ENCODE data around the gene PILRA.
A peak's percentile ranks its signal among the peaks of the same experiment; 100 is the strongest.

PILRA gene

DNA sequence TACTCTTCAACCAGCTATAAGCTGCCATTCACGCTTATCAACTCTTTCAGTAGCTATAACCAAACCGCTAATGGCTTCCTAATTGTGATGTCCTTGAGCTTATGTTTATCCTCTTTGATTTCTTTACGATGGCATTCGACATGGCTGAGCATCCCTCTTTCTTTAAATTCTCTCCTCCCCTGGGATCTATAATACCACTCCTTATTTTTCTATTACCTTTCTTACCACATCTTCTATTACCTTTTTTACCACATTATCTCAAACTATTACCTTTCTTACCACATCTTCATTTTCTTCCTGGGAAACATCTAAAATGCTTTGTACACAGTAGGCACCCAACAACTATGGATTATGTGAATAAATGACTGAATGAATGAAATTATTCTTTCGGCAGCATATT, 42.2 kb downstream of the PILRA start:
- DNase-seq = no peak

DNA sequence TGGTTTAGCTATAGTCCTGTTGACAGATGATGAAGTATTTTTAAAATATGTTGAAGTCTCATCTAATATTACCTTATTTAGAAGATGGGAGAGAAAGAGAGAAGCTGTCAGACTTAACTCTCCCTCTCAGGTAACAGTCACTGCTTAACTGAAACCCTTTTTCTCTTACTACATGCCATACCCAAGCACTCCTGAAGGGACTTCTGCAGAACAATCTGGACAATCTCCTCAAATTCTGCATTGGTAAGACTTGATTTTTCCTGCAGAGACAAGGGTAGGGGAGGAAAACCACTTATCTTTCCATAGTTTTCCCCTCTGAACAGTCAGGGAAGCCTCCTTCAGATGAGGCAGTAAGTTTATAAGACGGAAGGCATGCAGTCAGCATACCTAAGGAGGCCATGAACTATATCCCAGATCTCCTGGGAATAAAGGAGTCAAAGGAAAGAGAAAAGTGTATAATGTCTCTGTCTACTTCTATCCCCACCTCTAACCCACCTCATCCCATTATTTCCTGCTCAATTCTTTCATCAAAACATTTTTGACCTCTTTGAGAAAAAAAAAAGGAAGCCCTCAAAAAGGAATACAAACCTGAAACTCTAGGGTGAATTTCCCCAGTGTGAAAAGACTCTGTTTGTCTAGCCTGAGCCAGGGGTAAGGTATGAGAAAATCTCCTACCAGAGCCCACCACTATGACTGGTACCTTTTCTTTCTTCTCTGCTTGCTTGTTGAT, 45.8 kb downstream of the PILRA start:
- no peak for DNase-seq

- no peak for DNase-seq
Measured at GRCh38 chr7:100419660-100420226, 46.5 kb downstream of the PILRA start.

- DNase-seq = no peak
Measured at GRCh38 chr7:100423315-100423714, 50.0 kb downstream of the PILRA start.

DNA sequence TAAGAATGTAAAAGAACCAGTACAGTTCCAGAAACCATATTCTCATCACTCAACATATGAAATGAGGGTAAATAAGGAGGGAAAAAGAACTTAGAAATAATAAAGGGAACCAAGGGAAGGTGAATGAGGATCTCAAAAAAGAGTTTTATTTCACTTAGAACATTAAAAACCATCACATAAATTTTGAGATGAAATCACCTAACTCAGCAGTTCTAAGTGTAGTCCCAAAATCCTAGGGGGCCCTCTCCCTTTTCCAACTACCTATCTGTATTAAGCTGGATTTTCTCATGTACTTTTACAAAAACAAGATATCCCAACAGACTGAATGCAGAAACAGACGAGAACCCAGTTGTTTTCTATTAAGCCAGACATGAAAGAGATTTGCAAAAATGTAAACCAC, 52.1 kb downstream of the PILRA start:
- no peak for DNase-seq

DNA sequence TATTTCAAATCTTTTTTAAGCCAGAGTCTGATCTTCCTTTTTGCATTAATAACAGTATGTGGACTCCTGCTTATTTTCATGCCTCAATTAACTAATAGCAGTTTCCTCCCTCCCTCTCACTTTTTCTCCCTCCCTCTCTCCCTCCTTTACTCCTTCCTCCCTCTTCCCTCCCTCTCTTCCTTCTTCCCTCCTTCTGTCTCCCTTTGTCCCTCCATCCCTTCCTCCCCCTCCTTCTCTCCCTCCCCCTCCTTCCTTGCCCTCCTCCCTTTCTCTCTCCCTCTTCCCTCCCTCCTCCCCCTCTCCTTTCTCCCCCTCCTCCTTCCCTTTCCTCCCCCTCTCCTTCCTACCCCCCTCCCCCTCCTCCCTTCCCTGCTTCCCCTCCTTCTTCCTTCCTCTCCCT, 53.2 kb downstream of the PILRA start:
- no peak for DNase-seq

DNA sequence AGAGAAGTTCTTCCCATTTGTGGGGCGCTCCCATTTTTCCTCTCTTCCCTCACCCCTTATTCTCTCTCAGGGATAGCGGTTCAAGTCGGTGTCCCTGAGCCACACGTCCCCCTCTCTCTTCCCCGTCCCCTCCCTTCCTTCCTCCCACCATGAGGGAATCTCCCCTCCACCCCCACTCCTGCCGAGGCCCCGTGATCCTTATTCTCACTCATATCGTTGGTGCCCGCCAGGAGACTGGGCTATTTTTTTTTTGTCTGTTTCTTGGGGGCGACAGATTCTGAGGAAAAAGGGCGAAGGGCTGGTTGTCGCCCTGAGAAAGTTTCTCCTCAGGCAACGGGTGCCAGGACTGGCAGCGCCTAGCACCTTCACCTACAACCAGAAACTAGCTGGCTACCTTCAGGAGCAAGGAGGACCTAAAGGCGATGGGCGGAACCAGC, 54.5 kb downstream of the PILRA start:
- no peak for DNase-seq

DNA sequence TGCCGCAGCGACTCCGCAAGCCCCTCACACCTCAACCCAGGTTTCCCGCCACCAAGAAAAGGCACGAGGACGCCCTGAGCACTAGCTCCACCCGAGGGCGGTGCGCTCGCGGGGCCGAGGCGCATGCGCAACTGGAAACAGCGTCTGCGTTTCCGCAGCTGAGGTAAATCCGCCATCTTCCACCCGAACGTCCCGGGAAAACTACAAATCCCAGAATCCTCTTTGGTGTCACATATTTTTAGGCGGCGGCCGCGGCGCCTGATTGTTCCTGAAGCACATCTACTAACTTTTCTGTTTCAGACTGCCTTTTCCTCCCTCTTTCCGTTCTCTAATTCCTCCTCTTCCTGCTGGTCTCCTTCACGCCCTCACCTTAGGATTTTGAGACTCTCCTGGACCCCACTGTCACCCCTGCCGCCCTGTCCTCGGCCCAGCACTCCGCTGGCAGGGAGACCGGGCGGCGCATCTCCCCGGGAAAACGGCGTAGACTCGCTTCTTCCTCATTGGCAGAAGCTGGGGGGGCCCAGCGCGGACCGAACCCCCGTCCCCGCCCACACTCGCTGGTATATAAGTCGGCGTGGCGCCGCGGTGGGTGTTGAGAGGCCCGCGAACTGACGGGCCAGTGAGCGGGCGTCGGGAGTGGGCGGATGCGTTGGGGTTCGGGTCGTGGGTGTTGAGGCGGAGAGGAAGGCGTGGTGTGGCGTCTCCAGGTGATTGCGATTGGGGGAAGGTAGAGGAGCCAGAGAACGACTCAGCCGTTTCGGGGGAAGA, 55.1 kb downstream of the PILRA start, which contains the start of gene ZCWPW1:
ZCWPW1 (minus strand) TSS at position 505 of the 768 bp plus-strand sequence. CDS start 8,054 bp downstream, outside the sequence.
- DNase-seq = peak; percentile 79

DNA sequence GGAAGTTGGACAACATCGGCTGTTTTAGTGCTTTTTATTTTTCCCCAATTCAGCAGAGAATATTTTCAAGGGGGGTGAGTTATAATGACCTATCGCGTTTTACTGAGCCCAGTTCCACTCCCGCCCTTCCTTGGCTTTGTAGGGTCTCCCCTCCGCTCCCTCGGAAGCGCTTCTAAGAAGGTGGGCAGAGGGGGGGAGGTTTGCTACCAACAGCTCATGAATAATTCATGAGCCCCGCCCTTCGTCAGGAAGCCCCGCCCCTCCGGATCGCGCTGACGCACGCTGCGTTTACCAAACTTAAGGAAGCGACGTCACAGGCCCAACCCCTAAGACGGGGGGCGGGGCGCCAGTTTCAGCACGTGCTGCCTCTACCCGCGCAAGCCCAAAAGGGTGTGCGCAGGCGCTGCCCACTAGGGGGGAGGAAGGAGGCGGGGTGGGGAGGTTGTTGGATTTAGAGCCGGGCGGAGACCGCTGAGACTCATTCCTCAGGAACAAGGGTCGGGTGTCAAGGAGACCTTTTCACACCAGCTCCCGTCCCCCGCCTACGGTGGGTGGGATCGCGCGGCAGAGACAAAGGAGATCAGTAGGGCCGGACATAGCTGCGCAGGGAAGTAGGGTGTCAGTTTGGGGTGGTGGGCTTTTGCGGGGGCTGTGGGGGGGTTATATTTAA, 55.8 kb downstream of the PILRA start:
- peak; percentile 93 for DNase-seq

DNA sequence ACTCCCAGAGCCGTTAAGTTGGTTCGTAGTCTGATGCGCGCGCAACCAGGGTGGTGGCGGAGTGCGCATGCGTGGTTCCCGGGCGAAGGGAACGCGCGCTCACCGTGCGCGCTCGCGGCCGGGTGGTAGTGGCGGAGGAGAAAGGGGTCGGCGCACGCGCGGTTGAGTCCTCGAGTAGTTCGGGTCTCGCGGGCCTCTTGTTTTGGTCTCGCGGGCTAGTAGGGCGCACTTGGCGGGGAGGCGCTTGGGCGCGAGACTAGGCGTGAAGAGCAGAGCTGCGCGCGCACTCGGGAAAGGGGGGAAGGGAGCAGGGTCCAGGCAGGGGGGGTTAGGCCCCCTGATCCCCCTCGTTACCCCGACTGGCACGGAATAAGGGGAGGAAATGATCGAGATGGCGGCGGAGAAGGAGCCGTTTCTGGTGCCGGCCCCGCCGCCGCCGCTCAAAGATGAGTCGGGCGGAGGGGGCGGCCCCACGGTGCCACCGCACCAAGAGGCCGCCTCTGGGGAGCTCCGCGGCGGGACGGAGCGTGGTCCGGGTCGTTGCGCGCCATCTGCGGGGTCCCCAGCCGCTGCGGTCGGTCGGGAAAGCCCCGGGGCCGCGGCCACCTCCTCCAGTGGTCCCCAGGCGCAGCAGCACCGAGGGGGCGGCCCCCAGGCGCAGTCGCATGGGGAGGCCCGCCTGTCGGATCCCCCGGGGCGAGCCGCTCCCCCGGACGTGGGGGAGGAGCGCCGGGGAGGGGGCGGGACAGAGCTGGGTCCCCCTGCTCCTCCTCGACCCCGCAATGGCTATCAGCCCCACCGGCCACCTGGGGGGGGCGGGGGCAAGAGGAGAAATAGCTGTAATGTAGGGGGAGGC, 56.6 kb downstream of the PILRA start, which contains the start of gene MEPCE:
MEPCE (plus strand) TSS at position 195 of the 856 bp plus-strand sequence; CDS start at position 383, 188 bp downstream.
- peak; percentile 92 for DNase-seq

DNA sequence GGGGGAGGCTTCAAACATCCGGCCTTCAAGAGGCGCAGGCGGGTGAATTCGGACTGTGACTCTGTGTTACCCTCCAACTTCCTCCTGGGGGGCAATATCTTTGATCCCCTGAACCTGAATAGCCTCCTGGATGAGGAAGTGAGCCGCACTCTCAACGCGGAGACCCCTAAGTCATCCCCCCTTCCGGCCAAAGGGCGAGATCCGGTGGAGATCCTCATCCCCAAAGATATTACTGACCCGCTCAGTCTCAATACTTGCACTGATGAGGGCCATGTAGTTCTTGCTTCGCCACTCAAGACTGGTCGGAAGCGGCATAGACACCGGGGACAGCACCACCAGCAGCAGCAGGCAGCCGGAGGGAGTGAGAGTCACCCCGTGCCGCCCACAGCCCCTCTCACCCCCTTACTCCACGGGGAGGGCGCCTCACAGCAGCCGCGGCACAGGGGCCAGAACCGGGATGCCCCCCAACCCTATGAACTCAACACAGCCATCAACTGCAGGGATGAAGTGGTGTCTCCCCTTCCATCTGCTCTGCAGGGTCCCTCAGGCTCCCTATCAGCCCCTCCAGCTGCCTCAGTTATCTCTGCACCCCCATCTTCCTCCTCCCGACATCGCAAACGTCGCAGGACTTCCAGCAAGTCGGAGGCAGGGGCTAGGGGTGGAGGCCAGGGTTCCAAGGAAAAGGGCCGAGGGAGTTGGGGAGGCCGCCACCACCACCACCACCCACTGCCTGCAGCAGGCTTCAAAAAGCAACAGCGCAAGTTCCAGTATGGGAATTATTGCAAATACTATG, 57.4 kb downstream of the PILRA start:
- no peak for DNase-seq

DNA sequence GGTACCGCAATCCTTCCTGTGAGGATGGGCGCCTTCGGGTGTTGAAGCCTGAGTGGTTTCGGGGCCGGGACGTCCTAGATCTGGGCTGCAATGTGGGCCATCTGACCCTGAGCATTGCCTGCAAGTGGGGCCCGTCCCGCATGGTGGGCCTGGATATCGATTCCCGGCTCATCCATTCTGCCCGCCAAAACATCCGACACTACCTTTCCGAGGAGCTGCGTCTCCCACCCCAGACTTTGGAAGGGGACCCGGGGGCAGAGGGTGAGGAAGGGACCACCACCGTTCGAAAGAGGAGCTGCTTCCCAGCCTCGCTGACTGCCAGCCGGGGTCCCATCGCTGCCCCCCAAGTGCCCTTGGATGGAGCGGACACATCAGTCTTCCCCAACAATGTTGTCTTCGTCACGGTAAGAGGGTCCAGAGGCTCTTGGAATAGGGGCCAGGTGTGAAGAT, 58.0 kb downstream of the PILRA start:
- DNase-seq = no peak

DNA sequence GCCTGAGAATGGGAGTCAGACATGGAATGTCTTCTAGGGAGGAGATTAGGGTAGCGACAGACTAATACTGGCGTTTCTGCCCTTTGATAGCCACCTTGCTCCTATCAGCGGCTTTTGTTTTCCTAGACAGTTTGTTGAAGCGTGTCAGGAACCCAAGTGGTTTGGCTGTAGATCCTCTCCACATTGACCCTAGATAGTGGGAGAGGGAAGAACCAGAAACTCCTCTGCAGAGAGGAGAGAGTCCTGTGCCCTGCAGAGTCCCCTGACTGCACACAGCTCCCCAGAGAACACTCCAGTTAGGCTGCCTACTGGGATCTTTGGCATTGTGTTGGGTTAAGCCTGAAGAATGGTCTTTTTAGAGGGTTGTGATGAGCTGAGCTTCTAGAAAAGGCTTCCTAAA, 58.8 kb downstream of the PILRA start:
- DNase-seq = no peak

DNA sequence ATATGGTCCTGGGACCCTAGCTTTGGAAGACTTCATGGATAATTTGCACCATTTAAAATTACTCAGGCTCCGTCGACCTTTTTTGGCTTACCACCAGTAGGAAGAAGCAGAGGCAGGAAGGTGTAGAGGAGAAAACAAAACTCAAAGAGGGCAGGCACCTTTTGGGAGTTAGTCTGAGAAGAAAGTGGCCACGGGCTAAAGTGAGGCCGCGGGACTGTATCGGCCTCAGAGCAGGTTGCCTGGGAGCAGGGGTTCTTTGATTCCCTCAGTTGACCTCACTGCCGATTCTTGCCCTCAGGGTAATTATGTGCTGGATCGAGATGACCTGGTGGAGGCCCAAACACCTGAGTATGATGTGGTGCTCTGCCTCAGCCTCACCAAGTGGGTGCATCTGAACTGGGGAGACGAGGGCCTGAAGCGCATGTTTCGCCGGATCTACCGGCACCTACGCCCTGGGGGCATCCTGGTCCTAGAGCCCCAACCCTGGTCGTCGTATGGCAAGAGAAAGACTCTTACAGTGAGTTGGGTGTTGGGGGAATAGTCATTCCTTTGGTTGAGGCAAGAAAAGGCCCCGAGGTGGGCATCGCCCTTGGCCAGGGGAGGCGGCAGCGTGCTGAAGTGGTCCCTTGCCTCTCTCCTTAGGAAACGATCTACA, 59.5 kb downstream of the PILRA start:
- no peak for DNase-seq

- no peak for DNase-seq
Measured at GRCh38 chr7:100433276-100433591, 59.9 kb downstream of the PILRA start.

DNA sequence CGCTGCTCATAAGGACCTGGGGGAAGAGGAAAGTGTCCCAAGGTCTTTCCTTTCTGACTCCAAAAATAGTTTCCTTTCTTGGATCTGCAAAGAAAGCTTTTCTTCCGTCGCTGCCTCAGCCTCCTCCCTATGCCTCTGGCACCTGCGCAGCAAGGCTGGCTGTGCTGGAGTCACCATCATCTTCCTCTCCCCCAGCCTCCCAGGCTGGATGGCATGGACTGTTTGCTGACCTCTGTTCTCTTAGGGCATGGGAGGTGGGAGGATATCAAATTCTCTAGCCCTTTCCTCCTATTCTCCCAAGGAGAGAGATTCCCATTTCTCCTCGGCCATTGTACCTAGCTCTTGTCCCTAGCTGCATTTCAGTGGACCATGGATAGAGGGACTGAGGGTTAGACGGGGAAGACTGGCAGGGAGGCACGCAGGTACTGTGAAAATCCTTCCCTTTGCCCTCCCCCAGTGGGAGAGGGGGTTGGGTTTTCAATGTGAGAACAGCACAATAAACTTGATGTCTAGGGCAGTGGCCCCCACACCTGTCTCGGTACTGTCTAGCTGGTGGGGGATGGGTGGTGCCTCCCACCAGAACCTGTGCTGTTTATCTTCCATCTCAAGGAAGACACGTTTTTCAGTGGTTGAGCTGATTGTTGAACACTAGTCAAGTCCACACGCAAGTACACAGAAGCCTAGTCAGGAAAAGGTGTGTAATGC, 60.5 kb downstream of the PILRA start:
- no peak for DNase-seq

DNA sequence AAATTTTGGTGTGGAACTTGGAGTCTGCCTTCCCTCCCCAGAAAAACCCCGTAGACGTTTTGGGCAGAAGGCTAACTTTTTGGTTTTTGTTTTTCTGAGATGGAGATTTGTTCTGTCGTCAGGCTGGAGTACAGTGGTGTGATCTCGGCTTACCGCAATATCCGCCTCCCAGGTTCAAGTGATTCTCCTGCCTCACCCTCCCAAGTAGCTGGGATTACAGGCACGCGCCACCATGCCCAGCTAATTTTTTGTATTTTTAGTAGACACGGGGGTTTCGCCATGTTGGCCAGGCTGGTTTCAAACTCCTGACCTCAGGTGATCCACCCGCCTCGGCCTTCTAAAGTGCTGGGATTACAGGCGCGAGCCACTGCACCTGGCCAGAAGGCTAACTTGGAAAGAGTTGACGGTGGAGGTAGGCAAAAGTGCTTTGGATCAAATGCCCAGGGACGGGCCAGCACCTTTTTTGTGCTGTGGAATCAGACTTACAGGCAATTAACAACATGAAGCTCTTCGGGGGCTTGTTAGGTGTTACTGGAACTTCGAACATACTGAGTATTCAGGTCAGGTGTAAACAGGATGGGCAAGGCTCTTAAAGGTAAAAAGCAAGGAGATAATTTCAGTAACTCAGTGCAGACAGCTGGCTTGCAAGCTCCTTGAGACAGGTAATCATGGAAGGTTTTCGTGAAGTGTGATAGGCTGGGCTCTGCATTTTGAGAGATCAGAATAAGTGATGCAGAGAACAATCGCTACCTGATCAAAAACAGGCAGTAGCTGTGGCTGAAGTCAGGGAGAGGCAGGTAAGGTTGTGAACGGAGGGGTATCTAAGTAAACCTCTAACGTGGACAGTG, 61.2 kb downstream of the PILRA start:
- no peak for DNase-seq

DNA sequence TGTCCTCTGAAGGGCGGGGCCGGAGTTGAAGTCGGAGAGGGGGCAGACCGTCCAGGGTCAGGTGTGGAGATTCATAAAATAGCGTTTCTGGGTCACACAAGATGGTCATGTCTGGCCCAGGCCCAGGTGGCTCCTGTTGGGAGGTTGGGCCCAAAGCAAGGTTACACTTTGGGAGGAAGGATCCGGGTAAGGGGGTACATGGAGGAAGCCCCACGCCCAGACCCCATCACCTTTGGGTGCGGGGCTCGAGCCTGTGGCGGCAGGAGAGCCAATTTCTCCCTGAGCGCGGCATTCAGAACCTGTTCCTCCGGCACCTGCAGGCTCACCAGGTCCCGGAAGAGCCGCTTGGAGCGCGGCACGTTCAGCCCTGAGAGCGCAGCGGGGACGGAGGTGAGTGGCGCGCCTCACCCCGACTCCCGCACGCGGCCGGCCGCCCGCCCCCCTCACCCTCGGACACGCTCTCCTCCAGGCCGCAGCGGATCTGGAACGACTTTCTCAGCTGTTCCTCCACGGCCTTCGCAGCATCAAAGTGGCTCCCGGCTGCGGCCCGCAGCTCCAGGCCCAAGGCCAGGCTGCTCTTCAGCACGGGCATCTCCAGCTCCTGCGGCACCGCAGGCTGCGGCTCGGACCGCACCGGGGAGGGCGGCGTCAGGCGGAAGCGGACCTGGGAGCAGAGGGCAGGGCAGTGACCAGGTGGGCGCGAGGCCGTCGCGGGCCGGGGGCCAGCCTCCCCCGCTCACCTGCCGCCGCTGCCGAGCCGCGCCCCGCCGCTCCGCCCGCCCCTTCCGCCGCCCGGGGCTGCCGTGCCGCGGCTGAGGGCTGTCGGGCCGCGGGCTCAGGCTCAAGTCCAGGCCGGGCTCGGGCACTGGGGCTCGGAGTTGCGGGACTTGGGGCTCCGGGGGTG, 62.4 kb downstream of the PILRA start:
- no peak for DNase-seq
